C1 segment of cervical spinal cord (tissue), 14 donors: ENCODE data around the gene DNLZ.

Experiments used
- DNase-seq, 14 donors: peaks; one replicate each; lab custom pipeline; 2025; lab: John Stamatoyannopoulos, UW

DNLZ gene

DNA sequence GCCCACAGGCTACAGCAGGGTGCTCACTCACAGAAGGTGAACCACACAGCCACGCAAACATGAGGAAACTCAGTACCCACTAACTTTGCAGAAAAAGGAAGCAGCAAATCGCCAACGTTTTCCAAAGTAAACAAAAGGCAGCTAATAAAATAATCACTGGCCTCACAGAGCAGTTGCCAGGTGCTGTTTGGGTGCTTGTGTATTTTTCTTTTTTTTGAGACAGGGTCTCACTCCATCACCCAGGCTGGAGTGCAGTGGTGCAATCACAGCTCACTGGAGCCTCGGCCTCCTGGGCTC, 32.6 kb upstream of the DNLZ start:
- no peak for DNase-seq

DNA sequence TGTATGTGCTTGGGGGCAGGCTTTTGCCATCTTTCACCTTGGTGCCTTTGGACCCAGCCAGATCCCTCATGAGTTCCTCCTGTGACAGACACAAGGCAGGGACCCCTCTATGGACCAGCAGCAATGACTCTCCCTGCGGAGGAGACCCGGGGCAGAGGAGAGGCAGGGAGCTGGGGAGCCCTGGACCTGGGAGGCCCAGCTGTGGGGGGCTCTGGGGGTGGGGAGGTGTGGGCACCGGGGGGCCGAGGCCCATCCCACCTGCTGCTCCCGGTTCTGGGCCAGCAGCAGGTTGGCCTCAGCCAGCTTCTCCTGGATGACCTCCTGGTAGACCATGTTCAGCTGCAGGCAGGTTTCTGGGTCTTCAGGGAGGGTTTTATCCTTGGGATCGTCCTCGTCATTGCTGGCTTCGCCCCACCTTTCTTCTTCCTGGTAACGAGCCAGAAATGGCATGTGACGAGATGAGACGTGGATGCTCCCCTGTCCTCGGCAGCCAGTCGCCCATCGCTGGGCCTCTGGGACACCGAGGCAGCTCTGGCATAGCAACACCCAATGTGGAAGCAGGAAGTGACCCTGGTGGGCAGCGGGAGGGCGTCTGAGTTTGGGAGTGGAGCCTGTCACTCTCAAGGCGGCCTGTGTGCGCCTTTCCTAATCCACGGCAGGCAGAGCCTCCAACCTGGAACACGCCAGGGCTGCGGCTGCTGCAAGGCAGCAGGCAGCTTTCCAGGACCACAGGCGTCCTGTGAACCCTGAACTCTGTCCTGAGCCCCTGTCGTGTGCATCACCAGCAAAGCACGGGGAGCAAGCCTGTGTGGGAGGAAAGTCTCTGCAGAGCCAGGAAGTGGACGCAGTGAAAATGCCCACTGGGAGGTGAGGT, 32.0 kb upstream of the DNLZ start:
- no peak for DNase-seq

DNA sequence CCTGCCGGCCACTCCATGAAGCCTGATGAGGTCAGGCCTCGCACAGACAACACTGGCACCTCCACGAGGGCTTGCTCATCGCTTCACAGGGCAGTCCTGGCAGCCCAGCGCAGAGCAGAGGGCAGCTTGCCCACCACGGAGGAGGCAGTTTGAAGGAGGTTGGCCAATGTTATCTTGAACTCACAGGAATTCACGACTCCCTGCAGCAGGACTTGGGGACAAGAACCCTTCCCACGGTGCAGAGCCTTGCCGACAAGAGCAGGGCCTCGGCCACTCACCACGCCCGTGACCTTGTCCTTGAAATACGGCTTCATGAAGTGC, 31.4 kb upstream of the DNLZ start:
- DNase-seq: no peak

DNA sequence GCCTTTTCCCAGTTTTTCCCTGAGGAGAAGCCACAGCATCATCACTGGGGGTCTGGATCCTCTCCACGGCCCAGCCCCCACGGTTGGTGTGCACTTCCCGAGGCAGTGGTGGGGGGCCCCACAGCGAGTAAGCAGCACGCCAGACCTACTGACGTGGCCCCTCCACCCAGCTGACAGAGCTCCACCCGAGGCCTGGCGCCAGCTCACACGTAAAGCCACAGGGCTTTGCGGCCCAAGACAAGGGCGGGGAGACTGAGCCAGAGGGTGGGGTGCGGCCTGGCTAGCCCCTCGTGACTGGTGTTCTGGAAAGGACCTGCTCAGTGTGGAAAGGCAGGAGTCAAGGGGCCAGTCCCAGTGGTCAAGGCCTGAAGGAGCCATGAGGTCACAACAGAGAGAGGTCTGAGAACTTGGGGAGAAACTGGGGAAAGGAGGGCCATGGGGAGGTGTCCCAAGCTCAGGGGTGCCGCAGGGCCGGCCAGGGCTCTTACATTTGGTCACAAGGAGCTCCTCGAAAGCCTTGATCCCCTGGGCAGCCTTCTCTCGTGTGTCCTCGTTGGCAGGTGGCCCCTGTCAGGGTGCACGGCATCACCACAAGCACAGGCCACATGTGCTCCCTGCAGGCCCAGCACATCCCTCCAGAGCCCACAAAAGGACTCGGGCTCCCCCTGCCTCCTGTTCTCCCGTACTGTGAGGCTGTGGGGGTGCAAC, 30.9 kb upstream of the DNLZ start:
- no peak for DNase-seq

DNA sequence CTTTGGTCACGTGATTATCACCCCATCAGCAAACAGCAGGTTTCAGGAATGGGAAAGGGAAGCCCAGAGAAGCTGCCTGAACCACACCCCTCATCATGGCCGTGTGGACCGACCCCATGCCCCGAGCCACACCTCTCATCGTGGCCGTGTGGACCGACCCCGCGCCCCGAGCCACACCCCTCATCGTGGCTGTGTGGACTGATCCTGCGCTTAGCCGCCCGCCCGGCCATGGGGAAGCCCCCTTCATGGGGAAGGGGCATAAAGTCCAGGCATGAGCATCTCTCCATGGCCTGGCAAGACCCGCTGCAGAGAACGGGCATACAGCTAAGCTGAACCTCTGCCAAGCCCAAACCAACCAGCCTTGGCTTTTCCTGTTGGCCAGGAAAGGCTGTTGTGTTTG, 30.0 kb upstream of the DNLZ start:
- no peak for DNase-seq

DNA sequence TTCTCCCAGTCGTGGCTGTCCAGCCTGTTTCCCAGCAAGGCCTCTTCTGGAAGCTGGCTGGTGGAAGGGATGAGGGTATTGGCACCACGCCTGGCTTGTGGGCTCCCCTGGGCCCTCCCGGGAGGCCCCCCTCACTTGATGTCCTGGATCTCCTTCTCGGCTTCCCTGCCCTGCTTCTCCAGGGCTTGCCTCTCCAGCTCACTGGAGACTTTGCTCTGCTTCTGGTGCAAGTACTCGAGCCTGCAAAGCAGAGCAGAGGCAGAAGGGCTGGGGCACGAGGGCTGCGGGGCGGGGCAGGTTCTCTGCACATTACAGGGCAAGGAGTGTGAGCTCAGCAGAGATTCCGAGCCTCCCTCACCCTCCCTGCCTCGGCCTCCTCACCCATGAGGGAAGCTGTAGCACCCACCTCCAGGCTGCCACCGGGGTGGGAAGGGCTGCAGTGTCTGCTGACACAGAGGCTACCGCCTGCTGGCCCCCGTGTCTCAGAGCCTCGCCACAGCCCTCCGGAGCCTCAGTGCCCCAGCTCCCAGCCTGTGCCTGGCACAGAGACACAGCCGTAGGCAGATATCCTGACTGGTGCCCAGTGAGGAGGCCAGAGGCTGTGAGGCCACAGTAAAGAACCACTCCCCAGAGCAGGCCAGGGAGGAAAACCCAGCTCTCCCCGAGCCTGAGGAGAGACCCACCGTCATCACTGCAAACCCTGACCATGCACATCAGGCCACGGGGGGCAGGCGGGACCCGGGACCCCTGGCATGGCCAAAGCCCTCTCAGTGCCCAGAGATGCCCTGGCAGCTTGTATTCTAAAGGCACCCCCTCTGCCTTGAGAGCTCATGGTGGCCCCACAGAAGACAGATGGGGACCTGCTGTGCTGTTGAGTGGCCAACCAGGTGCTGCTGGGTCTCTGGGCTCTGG, 29.2 kb upstream of the DNLZ start:
- DNase-seq: no peak

DNA sequence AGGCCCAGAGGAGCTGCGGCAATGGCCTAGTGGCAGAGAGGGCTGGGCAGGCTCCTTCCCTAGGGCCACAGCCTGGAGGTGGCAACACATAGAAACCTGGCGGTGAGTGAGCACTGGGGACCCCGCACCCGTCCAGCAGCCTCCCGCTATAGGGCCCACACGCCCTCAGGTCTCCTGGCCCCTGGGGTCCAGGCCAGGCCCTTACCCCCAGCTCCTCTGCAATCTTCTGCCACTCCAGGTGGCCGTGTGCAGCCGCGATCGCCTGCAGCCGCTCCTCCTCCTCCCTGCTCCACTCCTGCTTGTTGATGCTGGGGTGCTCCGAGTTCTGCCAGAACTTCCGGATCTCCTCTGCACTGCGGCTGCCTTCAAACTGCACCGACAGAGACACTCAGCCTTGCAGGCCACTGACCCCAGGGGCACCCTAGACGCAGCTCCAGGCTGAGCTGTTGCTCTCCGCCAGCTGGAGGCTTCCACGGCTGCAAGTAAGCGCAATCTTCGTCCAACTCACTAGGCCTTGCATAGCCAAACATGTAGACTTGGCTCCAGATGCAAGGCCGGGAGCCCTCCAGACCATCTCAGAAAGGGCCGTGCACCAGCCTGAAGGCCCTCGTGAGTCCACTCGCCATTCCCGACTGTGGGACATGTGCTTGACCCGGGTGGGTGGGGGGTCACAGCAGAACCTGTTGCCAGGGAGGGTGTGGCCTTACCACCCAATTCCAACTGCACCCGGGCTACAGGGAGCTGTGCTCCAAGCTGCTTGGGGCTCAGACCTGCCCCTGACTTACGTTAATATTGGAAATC, 28.4 kb upstream of the DNLZ start:
- DNase-seq: no peak

DNA sequence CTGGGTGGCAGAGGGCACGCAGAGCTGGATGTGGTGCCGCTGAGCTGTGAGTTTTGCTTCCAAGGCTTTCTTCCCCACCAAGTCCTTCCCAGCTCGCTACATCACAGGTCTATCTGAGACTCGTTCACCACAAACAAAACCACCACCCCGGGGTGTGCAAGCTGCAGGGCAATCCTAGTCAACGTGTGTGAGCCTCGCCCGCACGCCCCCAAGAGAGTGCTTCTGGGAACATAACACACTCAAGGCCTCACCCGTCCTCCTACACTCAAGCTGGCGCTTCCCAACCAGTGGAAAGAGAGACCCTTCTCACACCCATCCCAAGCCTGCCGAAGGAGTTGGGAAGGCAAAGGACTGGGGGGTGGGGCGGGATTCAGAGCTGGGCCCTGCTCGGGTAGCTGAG, 25.9 kb upstream of the DNLZ start:
- DNase-seq: no peak

DNA sequence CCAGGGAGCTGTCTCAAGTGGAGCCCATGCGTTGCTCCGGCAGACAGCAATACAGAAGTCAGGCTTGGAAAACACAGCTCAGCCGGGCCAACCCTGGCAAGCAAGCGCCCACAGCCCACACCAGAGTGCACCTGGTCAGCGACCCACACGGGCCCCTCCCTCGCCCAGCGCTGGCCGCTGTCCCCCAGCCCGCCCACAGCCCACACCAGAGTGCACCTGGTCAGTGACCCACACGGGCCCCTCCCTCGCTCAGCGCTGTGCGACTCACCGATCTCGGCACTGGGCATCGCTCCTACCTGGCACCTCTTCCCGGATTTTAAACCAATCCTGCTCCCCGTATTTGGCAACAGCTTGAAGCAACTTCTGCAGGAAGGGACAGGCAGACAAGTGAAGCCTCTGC, 23.7 kb upstream of the DNLZ start:
- DNase-seq: no peak

DNA sequence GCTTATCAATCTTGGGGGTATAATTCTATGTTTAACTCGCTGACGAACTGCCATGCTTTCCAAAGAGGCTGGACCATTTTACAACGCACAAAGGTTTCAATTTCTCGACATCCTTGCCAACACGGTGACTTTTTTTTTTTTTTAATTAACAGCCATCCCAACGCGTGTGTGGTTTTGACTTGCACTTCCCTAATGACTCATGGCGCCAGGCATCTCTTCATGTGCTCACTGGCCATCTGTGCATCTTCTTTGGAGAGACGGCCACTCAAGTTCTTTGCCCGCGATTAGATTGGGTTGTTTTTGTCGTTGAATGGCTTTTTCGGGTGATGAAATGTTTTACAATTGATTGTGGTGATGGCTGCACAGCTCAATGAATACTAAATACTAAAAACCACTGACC, 22.5 kb upstream of the DNLZ start:
- no peak for DNase-seq

DNA sequence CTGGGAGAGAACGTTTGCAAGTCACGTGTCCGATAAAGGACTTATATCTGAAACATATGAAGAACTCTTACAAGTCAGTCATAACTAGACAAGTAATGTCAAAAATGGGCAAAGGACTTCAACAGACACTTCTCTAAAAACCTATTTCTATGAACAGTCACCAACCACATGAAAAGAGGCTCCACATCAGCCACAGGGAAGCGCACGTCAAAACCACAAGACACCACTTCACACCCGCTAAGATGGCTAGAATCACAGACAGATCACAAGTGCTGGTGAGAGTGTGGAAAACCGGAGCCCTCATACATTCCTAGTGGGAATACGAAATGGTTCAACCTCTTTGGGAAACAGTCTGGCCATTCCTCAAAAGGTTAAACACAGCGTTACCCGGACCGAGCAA, 21.5 kb upstream of the DNLZ start:
- no peak for DNase-seq

DNA sequence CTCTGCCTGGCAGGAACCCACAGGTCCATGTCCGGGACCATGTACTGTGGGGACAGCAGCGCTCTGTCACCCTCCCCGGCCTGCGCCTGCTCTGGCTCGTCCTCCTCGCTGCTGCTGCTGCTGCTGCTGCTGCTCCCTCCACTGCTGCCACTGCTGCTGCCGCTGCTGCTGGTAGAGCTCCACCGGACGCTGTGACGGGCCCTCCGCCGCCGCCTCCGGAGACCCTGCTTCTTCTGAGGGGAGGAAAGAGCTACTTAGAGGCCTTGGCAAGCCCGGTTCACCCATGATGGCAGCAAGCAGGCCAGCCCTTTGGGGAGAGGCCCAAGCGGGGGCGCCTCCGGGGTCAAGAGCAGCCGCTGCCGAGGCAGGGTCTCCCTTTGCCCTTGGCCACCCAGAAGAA, 19.9 kb upstream of the DNLZ start:
- no peak for DNase-seq

DNA sequence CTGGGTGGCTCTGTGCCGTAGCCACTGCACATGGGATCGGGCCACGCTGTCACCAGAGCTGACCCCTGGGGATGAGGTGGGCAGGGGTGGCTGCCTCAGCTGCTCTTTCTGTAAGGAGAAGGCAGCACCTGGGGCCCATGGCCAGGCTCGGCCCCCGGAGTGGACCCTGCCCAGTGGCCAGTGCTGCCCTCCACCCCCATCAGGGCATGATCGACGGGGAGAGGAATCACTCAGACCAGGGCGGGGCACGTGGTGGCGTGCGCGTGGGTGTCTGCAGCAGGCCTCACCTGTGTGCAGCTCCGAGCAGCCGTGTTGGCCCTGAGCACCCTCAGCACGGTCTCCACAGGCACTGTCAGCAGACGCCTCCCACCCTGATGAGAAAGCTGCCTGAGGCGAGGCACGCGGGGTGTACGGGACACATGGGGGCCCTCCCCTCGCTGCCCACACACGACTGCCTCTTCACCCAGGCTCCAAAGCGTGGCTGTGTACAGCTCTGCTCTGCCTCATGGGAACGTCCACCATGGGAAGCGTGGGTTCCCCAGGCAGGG, 18.5 kb upstream of the DNLZ start:
- no peak for DNase-seq

DNA sequence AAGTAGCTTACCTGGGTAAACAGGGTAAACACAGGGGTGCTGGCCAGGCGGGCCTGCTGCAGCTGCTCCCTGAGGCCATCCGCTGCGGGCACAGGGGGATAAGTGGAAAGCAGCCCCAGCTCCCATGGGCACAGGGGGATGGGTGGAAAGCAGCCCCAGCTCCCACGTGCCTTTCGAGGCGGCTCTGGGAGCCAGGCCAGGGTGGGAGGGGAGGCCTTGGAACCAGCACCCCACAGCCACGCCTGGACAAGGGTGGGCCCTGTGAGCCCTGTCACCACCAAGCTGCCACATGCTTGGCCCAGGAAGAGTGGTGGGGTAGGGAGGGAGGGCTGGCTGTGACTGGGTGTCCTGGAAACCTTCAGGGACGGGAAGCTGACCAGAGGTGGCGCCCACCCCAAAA, 17.8 kb upstream of the DNLZ start:
- DNase-seq: peak in 3 of 14 donors; percentile 44 to 64 (median 46)

DNA sequence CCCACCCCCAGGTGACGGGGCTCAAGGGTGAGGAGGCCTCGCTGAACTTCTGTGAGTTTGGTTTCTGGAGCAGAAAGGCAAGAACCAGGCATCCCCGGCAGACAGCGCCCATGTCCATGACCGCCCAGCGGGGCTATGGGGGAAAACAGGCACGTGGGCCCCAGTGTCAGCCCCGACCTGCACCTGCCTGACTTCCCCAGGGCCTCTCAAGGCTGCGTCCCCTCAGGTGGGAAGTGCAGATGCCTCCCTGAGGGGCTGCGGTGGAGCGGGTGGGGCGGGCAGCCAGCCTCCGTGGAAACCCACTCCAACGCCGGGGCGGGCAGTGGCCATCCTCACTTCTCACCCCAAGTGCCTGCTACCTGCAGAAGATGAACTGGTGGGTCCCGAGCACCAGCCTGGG, 16.8 kb upstream of the DNLZ start:
- no peak for DNase-seq

DNA sequence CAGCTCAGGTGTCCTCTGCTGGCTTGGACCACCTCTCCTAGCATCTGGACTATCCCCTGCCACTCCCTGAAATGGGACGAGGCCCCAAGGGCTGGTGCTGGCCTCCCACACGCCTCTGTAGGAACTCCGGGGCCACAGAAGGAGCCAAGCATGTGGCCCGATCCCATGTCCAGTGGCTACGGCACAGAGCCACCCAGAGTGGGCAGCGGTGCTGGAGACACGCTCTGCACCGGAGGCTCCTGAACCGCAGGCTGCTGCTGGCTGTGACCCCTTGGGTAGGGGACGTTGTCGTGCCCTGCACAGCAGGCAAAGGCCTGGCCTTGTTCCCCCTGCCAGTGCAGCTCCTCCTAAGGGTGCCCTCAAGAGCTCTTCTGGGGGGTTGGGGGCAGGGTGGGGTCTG, 16.3 kb upstream of the DNLZ start:
- no peak for DNase-seq

DNA sequence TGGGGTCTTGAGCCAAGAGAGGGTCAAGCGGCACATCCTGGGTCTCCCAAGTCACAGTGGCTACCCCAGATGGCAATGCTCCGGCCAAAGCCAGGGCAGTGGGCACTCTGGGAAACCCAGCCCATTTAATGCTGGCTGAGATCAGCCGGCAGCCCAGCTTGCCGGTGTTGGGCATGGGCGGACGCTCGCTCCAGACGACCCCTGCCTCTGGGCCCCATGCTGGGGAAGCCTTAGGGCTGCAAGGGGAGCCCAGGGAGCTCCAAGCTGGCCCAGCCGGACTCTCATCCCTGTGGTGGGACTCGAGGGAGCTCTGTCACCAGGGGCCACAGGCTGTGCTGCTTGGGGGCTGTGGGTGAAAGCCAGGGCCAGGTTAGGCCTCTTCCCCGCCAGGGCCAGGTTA, 15.9 kb upstream of the DNLZ start:
- DNase-seq: no peak

DNA sequence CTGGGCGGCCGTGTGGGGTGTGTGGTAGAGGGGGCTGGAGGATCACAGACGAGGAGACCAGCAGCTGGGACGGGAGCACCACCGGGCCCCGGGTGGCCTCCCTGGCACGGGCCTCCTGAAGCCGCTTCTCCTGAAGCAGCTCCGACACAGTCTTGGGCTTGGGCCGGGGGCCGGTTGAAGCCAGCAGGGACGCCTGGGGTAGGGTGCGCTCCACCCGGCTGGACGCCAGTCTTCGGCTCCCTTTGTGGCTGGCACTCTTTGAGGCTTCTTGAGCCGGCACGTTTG, 15.4 kb upstream of the DNLZ start:
- no peak for DNase-seq

DNA sequence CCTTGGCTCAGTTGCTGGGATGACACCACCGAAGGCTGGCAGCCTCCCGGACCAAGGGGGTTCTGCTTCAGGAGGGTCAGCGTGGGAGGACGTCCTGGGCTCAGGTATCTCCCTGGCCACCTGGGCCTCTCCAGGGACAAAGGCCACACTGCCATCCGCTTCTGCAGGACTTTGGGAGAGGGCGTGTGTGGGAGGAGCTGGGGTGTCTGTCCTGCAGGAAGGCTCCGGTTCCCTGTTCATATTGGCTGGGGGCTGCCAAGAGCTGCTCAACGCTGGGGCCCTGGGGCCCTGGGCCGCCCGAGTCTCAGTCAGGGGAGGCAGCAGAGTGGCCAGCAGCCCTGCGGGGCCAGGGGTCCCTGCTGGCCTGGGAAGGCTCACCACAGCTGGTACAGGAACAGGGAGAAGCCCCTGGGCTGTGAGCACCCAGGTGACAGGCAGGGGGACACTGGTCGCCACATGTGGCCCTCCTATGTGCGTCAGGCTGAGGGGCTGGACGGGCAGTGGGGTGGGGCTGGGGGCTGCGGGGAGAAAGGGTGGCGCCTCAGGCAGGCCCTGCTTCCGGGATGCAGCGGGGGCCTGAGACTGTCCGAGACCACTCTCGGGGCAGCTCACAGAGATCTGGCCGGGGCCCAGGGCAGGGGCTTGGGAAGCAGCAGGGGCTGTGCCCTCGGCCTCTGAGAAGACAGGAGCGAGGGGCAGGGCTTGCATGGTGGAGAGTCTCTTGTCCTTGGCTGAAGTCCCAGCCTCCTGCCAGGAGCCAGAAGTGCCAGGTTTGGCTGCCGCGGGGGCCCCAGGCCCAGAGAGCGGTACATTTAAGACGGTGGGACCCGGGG, 14.8 kb upstream of the DNLZ start:
- no peak for DNase-seq

DNA sequence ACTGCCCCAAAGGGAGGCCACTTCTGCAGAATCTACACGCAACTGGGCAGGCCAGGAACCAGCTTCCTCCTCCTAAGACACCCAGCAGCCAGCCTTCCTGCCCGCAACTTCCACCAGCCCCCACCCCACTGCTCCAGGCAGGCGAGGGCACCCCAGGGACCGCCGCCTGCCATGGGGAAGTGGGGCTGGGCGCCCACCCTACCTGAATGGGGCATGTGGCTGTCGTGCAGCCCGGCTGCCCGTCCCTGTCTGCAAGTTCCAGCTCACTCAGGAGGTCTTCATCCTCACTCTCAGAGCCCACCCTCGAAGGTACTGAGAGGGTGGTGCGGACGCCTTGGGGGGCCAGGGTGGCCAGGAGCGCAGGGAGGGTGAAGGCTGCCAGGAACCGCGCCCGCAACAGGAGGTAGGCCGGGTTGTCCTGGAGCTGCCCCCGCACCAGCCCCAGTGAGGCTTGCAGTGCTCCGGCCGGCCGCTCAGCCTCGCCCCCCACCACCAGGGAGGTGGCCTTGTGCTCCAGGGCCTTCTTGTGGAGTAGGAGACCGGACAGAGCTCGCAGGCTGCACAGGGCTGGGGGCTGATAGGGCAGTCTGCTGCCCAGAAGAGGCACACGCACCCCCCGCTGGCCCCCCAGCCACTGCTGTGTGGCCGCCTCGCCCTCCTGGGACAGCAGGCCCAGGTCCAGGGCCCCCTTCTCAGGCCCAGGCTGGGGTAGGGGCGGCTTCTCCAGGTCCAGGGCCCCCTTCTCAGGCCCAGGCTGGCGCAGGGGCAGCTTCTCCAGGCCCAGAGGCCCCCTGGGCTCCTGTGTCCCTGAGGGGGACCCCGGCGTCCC, 14.0 kb upstream of the DNLZ start:
- peak in 2 of 14 donors; percentile 10 to 28 for DNase-seq
